H1 (cell line): ENCODE data around the gene RGP1. TPM values are rescaled to one million over a fixed set of nuclear protein-coding genes. Genes with fewer than 3 reads are reported as not detected.

Experiments
- CTCF ChIA-PET: fragments of 300-600 bp; sonication (Branson Sonifier 250); formaldehyde crosslinking; loops from one replicate; lab custom pipeline; 2021; ENCODE audit not compliant: partially characterized antibody; lab: Charles Lee
- POLR2A ChIA-PET: fragments of 300-600 bp; sonication (Branson Sonifier 250); formaldehyde crosslinking; loops from one replicate; lab custom pipeline; 2021; ENCODE audit warnings: inconsistent platforms; ENCODE audit not compliant: partially characterized antibody; lab: Charles Lee
- DNase-seq, 2 experiments: peaks; one replicate each; pipeline versions ENCODE4 v3.0.0 to v3.0.0-alpha.2; 2010 to 2022; ENCODE audit warnings: low spot score in 2 of 2, low read depth in 1 of 2, mixed read lengths in 1 of 2
- FAIRE-seq: peaks from 2 replicates; lab custom pipeline; 2011; peaks lifted over from hg19 to GRCh38; lab: Jason Lieb, UNC
- H2AFZ ChIP-seq: 2 replicates; pipeline ENCODE4 v1.8.1; 2012; ENCODE audit warnings: low read length, inconsistent platforms
- H2AK5ac ChIP-seq: 2 replicates; pipeline ENCODE4 v1.6.1; 2013; ENCODE audit warnings: low read depth, low read length
- H2BK120ac ChIP-seq: replicated peaks from 2 replicates; pipeline ENCODE3; 2013; ENCODE audit warnings: low read depth, low read length, inconsistent platforms
- H2BK12ac ChIP-seq: 2 replicates; pipeline ENCODE4 v1.6.1; 2013; ENCODE audit warnings: low read depth, low read length
- H2BK15ac ChIP-seq: 2 replicates; pipeline ENCODE4 v1.6.1; 2013; ENCODE audit warnings: low read length
- H2BK20ac ChIP-seq: 2 replicates; pipeline ENCODE4 v1.6.1; 2013; ENCODE audit warnings: low read length
- H2BK5ac ChIP-seq: 2 replicates; pipeline ENCODE4 v1.6.1; 2013; ENCODE audit warnings: low read depth, low read length
- H3K14ac ChIP-seq: 2 replicates; pipeline ENCODE4 v1.6.1; 2013; ENCODE audit warnings: inconsistent platforms; ENCODE audit not compliant: insufficient read length
- H3K18ac ChIP-seq: 2 replicates; pipeline ENCODE4 v1.6.1; 2013; ENCODE audit warnings: low read length; ENCODE audit errors: extremely low read depth
- H3K23ac ChIP-seq: 2 replicates; pipeline ENCODE4 v1.6.1; 2013; ENCODE audit warnings: inconsistent platforms; ENCODE audit not compliant: insufficient read length
- H3K23me2 ChIP-seq: 2 replicates; pipeline ENCODE4 v1.6.1; 2013; ENCODE audit warnings: low read depth, low read length
- H3K27ac ChIP-seq: 2 replicates; pipeline ENCODE4 v1.6.1; 2011; ENCODE audit warnings: low read depth, low read length, inconsistent platforms
- H3K27me3 ChIP-seq, 4 experiments: replicated peaks in 1 of 4; 1 replicate in 1 of 4; 2 replicates in 3 of 4; pipeline versions ENCODE4 v1.6.1 to v1.8.1; 2011 to 2013; ENCODE audit warnings: low read length in 3 of 4, mild to moderate bottlenecking in 3 of 4, inconsistent platforms in 2 of 4, mixed read lengths in 2 of 4, moderate library complexity in 1 of 4; ENCODE audit not compliant: control insufficient read depth in 3 of 4, insufficient read depth in 3 of 4; ENCODE audit errors: extremely low read depth in 1 of 4
- H3K36me3 ChIP-seq, 4 experiments: 2 replicates each; pipeline versions ENCODE4 v1.6.1 to v1.8.1; 2011 to 2013; ENCODE audit warnings: mild to moderate bottlenecking in 4 of 4, low read length in 3 of 4, moderate library complexity in 2 of 4, control low read depth in 1 of 4, inconsistent platforms in 1 of 4; ENCODE audit not compliant: insufficient read depth in 4 of 4, control insufficient read depth in 2 of 4
- H3K4ac ChIP-seq: replicated peaks from 2 replicates; pipeline ENCODE3; 2013; ENCODE audit warnings: low read length, low read depth, mixed read lengths, inconsistent platforms; ENCODE audit not compliant: insufficient read length
- H3K4me1 ChIP-seq, 4 experiments: replicated peaks in 1 of 4; 1 replicate in 1 of 4; 2 replicates in 3 of 4; pipeline versions ENCODE4 v1.6.1 to v1.8.1; 2011 to 2013; ENCODE audit warnings: low read length in 3 of 4, inconsistent platforms in 2 of 4, mixed read lengths in 1 of 4; ENCODE audit not compliant: insufficient read depth in 4 of 4, control insufficient read depth in 3 of 4
- H3K4me2 ChIP-seq, 2 experiments: 2 replicates each; pipeline versions ENCODE4 v1.6.1 to v1.8.1; 2011 to 2013; ENCODE audit warnings: low read depth in 2 of 2, low read length in 2 of 2, control low read depth in 1 of 2, inconsistent platforms in 1 of 2, mild to moderate bottlenecking in 1 of 2; ENCODE audit not compliant: insufficient read depth in 1 of 2
- H3K4me3 ChIP-seq, 4 experiments: fragments of 200-600, 300-600 bp in 1 of 4; sonication (generic), shearing (Covaris generic), sonication (Bioruptor Twin) in 1 of 4; 2 replicates each; pipeline versions ENCODE4 v1.5.1 to v1.8.1; 2011 to 2016; ENCODE audit warnings: low read length in 4 of 4, low read depth in 3 of 4, control low read depth in 2 of 4, inconsistent platforms in 2 of 4, mild to moderate bottlenecking in 2 of 4, mixed read lengths in 1 of 4, moderate library complexity in 1 of 4; ENCODE audit not compliant: insufficient read depth in 2 of 4; ENCODE audit errors: extremely low read depth in 1 of 4
- H3K56ac ChIP-seq: replicated peaks from 2 replicates; pipeline ENCODE3; 2013; ENCODE audit warnings: low read depth, mild to moderate bottlenecking, mixed read lengths, low read length, inconsistent platforms; ENCODE audit not compliant: insufficient read length
- H3K79me1 ChIP-seq: 2 replicates; pipeline ENCODE4 v1.6.1; 2013; ENCODE audit warnings: low read depth, low read length, control low read depth
- H3K79me2 ChIP-seq, 2 experiments: 2 replicates each; pipeline versions ENCODE4 v1.6.1 to v1.8.1; 2012 to 2013; ENCODE audit warnings: low read length in 2 of 2, mild to moderate bottlenecking in 2 of 2, inconsistent platforms in 1 of 2; ENCODE audit not compliant: insufficient read depth in 2 of 2, control insufficient read depth in 1 of 2
- H3K9ac ChIP-seq, 4 experiments: replicated peaks in 1 of 4; 1 replicate in 1 of 4; 2 replicates in 3 of 4; pipeline versions ENCODE4 v1.6.1 to v1.8.1; 2011 to 2013; ENCODE audit warnings: low read depth in 3 of 4, low read length in 3 of 4, control low read depth in 2 of 4, mild to moderate bottlenecking in 2 of 4, moderate library complexity in 2 of 4, inconsistent platforms in 1 of 4; ENCODE audit errors: extremely low read depth in 1 of 4
- H3K9me3 ChIP-seq, 2 experiments: 2 replicates each; pipeline versions ENCODE4 v1.6.1 to v1.8.1; 2012 to 2013; ENCODE audit warnings: mild to moderate bottlenecking in 2 of 2, moderate library complexity in 2 of 2, control low read depth in 1 of 2, inconsistent platforms in 1 of 2, low read depth in 1 of 2, low read length in 1 of 2, mixed read lengths in 1 of 2; ENCODE audit not compliant: insufficient read depth in 2 of 2
- H4K20me1 ChIP-seq, 2 experiments: replicated peaks in 1 of 2; 2 replicates each; pipeline versions ENCODE3 to v1.8.1; 2011 to 2013; ENCODE audit warnings: inconsistent platforms in 2 of 2, low read length in 2 of 2, mild to moderate bottlenecking in 1 of 2; ENCODE audit not compliant: insufficient read depth in 2 of 2, control insufficient read depth in 1 of 2
- H4K5ac ChIP-seq: 2 replicates; pipeline ENCODE4 v1.6.1; 2013; ENCODE audit warnings: low read length, low read depth, mixed read lengths, inconsistent platforms; ENCODE audit not compliant: insufficient read length
- H4K8ac ChIP-seq: 2 replicates; pipeline ENCODE4 v1.8.0; 2013; ENCODE audit warnings: mild to moderate bottlenecking, moderate library complexity, low read length, inconsistent platforms; ENCODE audit not compliant: insufficient read depth; ENCODE audit errors: extremely low read depth
- H4K91ac ChIP-seq: replicated peaks from 2 replicates; pipeline ENCODE3; 2013; ENCODE audit warnings: low read length, mixed read lengths, inconsistent platforms; ENCODE audit not compliant: insufficient read length
- BRCA1 ChIP-seq: IDR thresholded peaks from 2 replicates; pipeline ENCODE4 v1.6.1; 2012; ENCODE audit warnings: low read depth, low read length, improper control_type of control experiment
- CTBP2 ChIP-seq: IDR thresholded peaks from 2 replicates; pipeline ENCODE4 v1.7.0; 2011; ENCODE audit warnings: borderline replicate concordance, mild to moderate bottlenecking, moderate library complexity, mixed read lengths, low read length; ENCODE audit not compliant: insufficient read depth, insufficient read length
- GABPA ChIP-seq: IDR thresholded peaks from 2 replicates; pipeline ENCODE4 v1.6.1; 2011; ENCODE audit warnings: mild to moderate bottlenecking, low read length, moderate library complexity, borderline replicate concordance; ENCODE audit not compliant: insufficient read depth
- GTF2F1 ChIP-seq: IDR thresholded peaks from 2 replicates; pipeline ENCODE4 v1.6.1; 2012; ENCODE audit warnings: low read depth, low read length, improper control_type of control experiment, borderline replicate concordance
- HDAC2 ChIP-seq, 2 experiments: fragments of 300-600 bp in 1 of 2; sonication (generic) in 1 of 2; IDR thresholded peaks; 2 replicates each; pipeline ENCODE4 v1.6.1; 2011 to 2012; ENCODE audit warnings: low read depth in 2 of 2, low read length in 2 of 2, mild to moderate bottlenecking in 2 of 2, moderate library complexity in 2 of 2, borderline replicate concordance in 1 of 2, inconsistent platforms in 1 of 2
- POLR2AphosphoS5 ChIP-seq: IDR thresholded peaks from 2 replicates; pipeline ENCODE4 v1.6.1; 2011; ENCODE audit warnings: low read depth, low read length
- SIX5 ChIP-seq: IDR thresholded peaks from 2 replicates; pipeline ENCODE4 v1.6.1; 2011; ENCODE audit warnings: mild to moderate bottlenecking, low read depth, low read length
- SP4 ChIP-seq: IDR thresholded peaks from 2 replicates; pipeline ENCODE4 v1.6.1; 2012; ENCODE audit warnings: low read length, inconsistent platforms
- TCF12 ChIP-seq: IDR thresholded peaks from 2 replicates; pipeline ENCODE4 v1.6.1; 2011; ENCODE audit warnings: low read depth, mild to moderate bottlenecking, low read length
- YY1 ChIP-seq: IDR thresholded peaks from 2 replicates; pipeline ENCODE4 v1.6.1; 2011; ENCODE audit warnings: low read depth, mild to moderate bottlenecking, low read length
- WGBS, 2 experiments: shearing (Covaris generic) in 1 of 2; methylation state at CpG; one replicate each; pipeline versions ENCODE4 v1.1.6 to v1.1.7; 2013 to 2015; ENCODE audit warnings: low lambda C conversion rate in 2 of 2, mixed read lengths in 2 of 2, inconsistent platforms in 1 of 2, low coverage in 1 of 2, missing lambda C conversion rate in 1 of 2; ENCODE audit not compliant: insufficient replicate concordance in 2 of 2, insufficient coverage in 1 of 2, insufficient read length in 1 of 2; ENCODE audit errors: extremely low coverage in 1 of 2, missing lambda C conversion rate in 1 of 2; 5-methylcytosine and 5-hydroxymethylcytosine counted together
- polyA plus RNA-seq, 7 experiments: library from polyadenylated mRNA; depleted of rRNA in 3 of 7; stranded (reverse) in 5 of 7; unstranded in 2 of 7; fragments of >200 nt in 5 of 7; fragments of 200-250 nt in 2 of 7; gene quantifications; 1 replicate in 5 of 7; 2 replicates in 1 of 7; 4 replicates in 1 of 7; pipeline versions ENCODE4 v1.2.1 to v1.2.3, GENCODE V29; 2011 to 2013; ENCODE audit warnings: missing spikeins in 2 of 7, mixed read lengths in 2 of 7
- total RNA-seq: library from RNA; stranded (reverse); fragmentation: NEBNext Ultra II Directional; extraction: Animal tissue kit (Norgen Biotek cat#: 25700); gene quantifications from 2 replicates; pipeline ENCODE4 v1.2.1, GENCODE V29; 2021
- TF ChIP-seq, protein P1 (sequence below): IDR thresholded peaks from 2 replicates; pipeline ENCODE4 v1.6.1; 2012; ENCODE audit warnings: inconsistent platforms

The RGP1 gene
- total and polyA plus RNA-seq, 2 of the 8 experiments (the other 6 are each of a cell fraction or from before 2014, with no cell fraction given), result 11.8 to 22.7 TPM

DNA sequence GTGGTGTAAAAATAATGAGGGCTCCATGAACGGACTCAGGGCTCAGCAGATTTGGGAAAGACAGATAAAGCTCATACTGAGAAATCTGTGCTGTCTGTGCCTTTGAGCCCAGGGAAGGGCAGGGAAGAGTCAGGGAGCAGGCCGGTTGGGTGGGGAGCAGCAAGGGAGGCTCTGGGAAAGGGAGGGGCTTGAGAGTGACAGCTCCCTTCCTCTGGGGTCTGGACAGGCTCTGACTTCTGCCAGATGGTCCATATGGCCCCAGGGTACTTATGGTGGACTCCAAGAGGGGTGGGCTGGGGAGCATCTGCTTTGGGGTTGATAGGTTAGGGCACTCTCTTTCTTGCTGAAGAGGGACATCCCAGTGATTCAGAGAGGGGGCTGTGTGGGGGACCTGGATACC is 44.4 kb downstream of the RGP1 start:
- Histone ChIP-seq H2BK120ac (no peak overlapping the region), H3K4ac (no peak overlapping the region), H3K36me3 (no peaks in the 10 kb centered on the region), H3K4me1 (peaks cover 5 to 13% (median 7%) of the 10 kb centered on the region in 4 experiments; a peak in 6 of 7 replicates), H3K27ac (no peak overlapping the region), H3K23ac (no peak overlapping the region), H2BK20ac (no peak overlapping the region), H3K79me2 (no peaks in the 10 kb centered on the region), H2BK12ac (no peak overlapping the region), H3K27me3 (peaks cover 0 to 10% (median 0%) of the 10 kb centered on the region in 4 experiments; a peak in 4 of 7 replicates), H3K79me1 (no peaks in the 10 kb centered on the region), H3K23me2 (peaks cover 5% of the 10 kb centered on the region; the same call in 1 of the 2 replicates), H3K4me3 (no peak overlapping the region), H4K91ac (no peak overlapping the region), H4K5ac (no peak overlapping the region), H2BK5ac (no peak overlapping the region), H2AK5ac (no peak overlapping the region), H4K8ac (no peak overlapping the region), H3K9ac (no peak overlapping the region), H3K14ac (no peak overlapping the region), H2BK15ac (no peak overlapping the region), H3K9me3 (no peaks in the 10 kb centered on the region), H3K56ac (no peak overlapping the region), H3K18ac (no peak overlapping the region), H3K4me2 (no peak overlapping the region; a peak in 1 of 4 replicates), H4K20me1 (no peaks in the 10 kb centered on the region), H2AFZ (no peak overlapping the region)
- 83% methylated on average over 2 of the region's 2 CpGs; no CpG with 5 or more reads in 1 of the 2 experiments for WGBS, 2 experiments
- ChIA-PET CTCF (interaction anchor here (0.6 to 2.6 kb wide), 10 partner anchors 15 to 137 kb away, joined by 3 to 26 read pairs (median 4); partner anchors contain the start of genes HINT2 and SPAG8), POLR2A (interaction anchor here (1.1 to 3.9 kb wide), 4 partner anchors 16 to 57 kb away, joined by 3 to 38 read pairs (median 5); partner anchors contain the start of genes HINT2 and SPAG8)
- DNase-seq (no peak), FAIRE-seq (no peak)
- TF ChIP-seq CTBP2, result no peak
- TF ChIP-seq, protein P1, sequence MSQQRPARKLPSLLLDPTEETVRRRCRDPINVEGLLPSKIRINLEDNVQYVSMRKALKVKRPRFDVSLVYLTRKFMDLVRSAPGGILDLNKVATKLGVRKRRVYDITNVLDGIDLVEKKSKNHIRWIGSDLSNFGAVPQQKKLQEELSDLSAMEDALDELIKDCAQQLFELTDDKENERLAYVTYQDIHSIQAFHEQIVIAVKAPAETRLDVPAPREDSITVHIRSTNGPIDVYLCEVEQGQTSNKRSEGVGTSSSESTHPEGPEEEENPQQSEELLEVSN, result no peak
- no peak for TF ChIP-seq YY1
- no peak for TF ChIP-seq HDAC2 (IDR thresholded peaks at IDR 0.05; ENCODE audit: borderline replicate concordance in 1 of 2, low read depth in 2 of 2, low read length in 2 of 2)
- TF ChIP-seq POLR2AphosphoS5, result no peak
- TF ChIP-seq GTF2F1, result no peak
- TF ChIP-seq TCF12, result no peak
- TF ChIP-seq BRCA1, result no peak
- no peak for TF ChIP-seq SIX5
- no peak for TF ChIP-seq GABPA
- TF ChIP-seq SP4, result no peak
